Fibroblast of villous mesenchyme (primary cell): ENCODE results near the gene KHK. TPM values are rescaled to one million over a fixed set of nuclear protein-coding genes. Genes with fewer than 3 reads are reported as not detected.
A peak's percentile ranks its signal among the peaks of the same experiment; 100 is the strongest.

Experiments
- DNase-seq: peaks from one replicate; pipeline ENCODE4 v3.0.0-alpha.2; 2010; ENCODE audit warnings: low read depth
- H3K4me3 ChIP-seq: 2 replicates; pipeline ENCODE4 v1.5.1; 2011; ENCODE audit warnings: low read depth, mild to moderate bottlenecking, low read length
- CTCF ChIP-seq: IDR thresholded peaks from 2 replicates; pipeline ENCODE4 v1.5.1; 2012; ENCODE audit warnings: low read depth, mild to moderate bottlenecking, low read length; ENCODE audit not compliant: insufficient read depth
- total RNA-seq: library from RNA; depleted of rRNA; stranded (reverse); fragments of >200 nt; gene quantifications from 2 replicates; pipeline ENCODE4 v1.2.3, GENCODE V29; 2012

KHK gene
- total RNA-seq, 1 donor = 1.3 TPM

- DNase-seq = no peak
- H3K4me3 ChIP-seq = peak overlapping the region; percentile 93
- no peak for TF ChIP-seq CTCF
Measured at GRCh38 chr2:27133195-27133875, 46.8 kb downstream of the KHK start.

- peak within 1 kb of the TSS; percentile 93 for H3K4me3 ChIP-seq
- peak; percentile 94 for DNase-seq
- TF ChIP-seq CTCF = peak; percentile 38
Measured at GRCh38 chr2:27133905-27134780, 47.6 kb downstream of the KHK start, which contains the start of gene PREB. TSS of gene PREB (minus strand) at chr2:27134636. CDS start at chr2:27134421, 215 bp downstream.

GRCh38 chr2:27134781-27135477 lies 48.4 kb downstream of the KHK start:
- no peak for TF ChIP-seq CTCF
- DNase-seq = no peak
- peak overlapping the region; percentile 93 for H3K4me3 ChIP-seq

GRCh38 chr2:27135478-27135955 lies 48.9 kb downstream of the KHK start:
- TF ChIP-seq CTCF = no peak

GRCh38 chr2:27136751-27137150 lies 50.2 kb downstream of the KHK start:
- no peak for DNase-seq
- H3K4me3 ChIP-seq = no peak overlapping the region
- TF ChIP-seq CTCF = no peak

More at GRCh38 chr2:27135478-27135955, 48.9 kb downstream of the KHK start:
- no peak for DNase-seq
- H3K4me3 ChIP-seq = no peak overlapping the region

- TF ChIP-seq CTCF = no peak
- no peak overlapping the region for H3K4me3 ChIP-seq
- DNase-seq = no peak
Measured at GRCh38 chr2:27137322-27137935, 50.9 kb downstream of the KHK start.
